Gastrocnemius medialis (tissue), 4 donors: Measurements from ENCODE around the gene MYRIP. TPM values are rescaled to one million over a fixed set of nuclear protein-coding genes. Genes with fewer than 3 reads are reported as not detected.

Source experiments
- ATAC-seq, 2 donors: fragments of 150-250 bp; one replicate each; pipeline ENCODE4 v1.9.1; 2016
- DNase-seq, 2 donors: peaks; one replicate each; pipeline ENCODE4 v3.0.0-alpha.2; 2019
- H3K27ac ChIP-seq, 4 donors: fragments of 200-600 bp; sonication (generic); 1 replicate in 1 of 4; 2 replicates in 3 of 4; pipeline ENCODE4 v1.5.1; 2016 to 2018; ENCODE audit warnings: mild to moderate bottlenecking in 2 of 4, moderate library complexity in 1 of 4
- H3K27me3 ChIP-seq, 3 donors: fragments of 200-600 bp; sonication (generic) in 2 of 3; 1 replicate in 1 of 3; 2 replicates in 2 of 3; pipeline versions ENCODE4 v1.5.1 to v1.6.0; 2016 to 2019; ENCODE audit warnings: mild to moderate bottlenecking in 1 of 3, moderate library complexity in 1 of 3
- H3K36me3 ChIP-seq, 2 donors: fragments of 200-600 bp; sonication (generic) in 1 of 2; one replicate each; pipeline ENCODE4 v1.5.1; 2017 to 2018
- H3K4me1 ChIP-seq, 2 donors: fragments of 200-600 bp; sonication (generic) in 1 of 2; one replicate each; pipeline ENCODE4 v1.5.1; 2016 to 2017; ENCODE audit warnings: mild to moderate bottlenecking in 2 of 2
- H3K4me3 ChIP-seq, 4 donors: fragments of 200-600 bp; sonication (generic) in 3 of 4; 1 replicate in 1 of 4; 2 replicates in 3 of 4; pipeline ENCODE4 v1.5.1; 2016 to 2019; ENCODE audit warnings: mild to moderate bottlenecking in 2 of 4
- H3K9me3 ChIP-seq, 3 donors: fragments of 200-600 bp; sonication (generic) in 2 of 3; 1 replicate in 1 of 3; 2 replicates in 2 of 3; pipeline ENCODE4 v1.5.1; 2016 to 2019
- CTCF ChIP-seq, 5 experiments: fragments of 450-650 bp in 3 of 5; fragments of 200-600 bp in 2 of 5; sonication (generic) in 2 of 5; IDR thresholded peaks in 4 of 5; conservative IDR thresholded peaks in 1 of 5; 1 replicate in 4 of 5; 2 replicates in 1 of 5; pipeline ENCODE4 v1.5.1; 2016 to 2019; ENCODE audit warnings: antibody characterized with exemption in 5 of 5, mild to moderate bottlenecking in 3 of 5, moderate library complexity in 3 of 5
- POLR2A ChIP-seq, 2 donors: fragments of 450-650 bp; IDR thresholded peaks; one replicate each; pipeline ENCODE4 v1.6.1; 2017; ENCODE audit warnings: antibody characterized with exemption in 2 of 2, mild to moderate bottlenecking in 2 of 2, moderate library complexity in 2 of 2
- in situ Hi-C, 4 donors: fragments of 200-750 bp; cut with MboI; loops; one replicate each; pipeline versions ENCODE4 v1.15.0 to v1.8.0; 2017; ENCODE audit warnings: low sequenced_read_pairs in 4 of 4
- intact Hi-C: fragments of 100-400 bp; cut with DNase I; formaldehyde crosslinking; loops from one replicate; pipeline ENCODE4 v1.15.1; 2023; ENCODE audit warnings: low total_unique reads
- total RNA-seq, 4 donors: library from RNA; depleted of rRNA; stranded (reverse); fragments of >200 nt; gene quantifications; one replicate each; pipeline versions ENCODE4 v1.1.0 to v1.2.3, GENCODE V29; 2016

MYRIP gene
- total RNA-seq, 4 donors from 2014 or later = 0.66 to 1.9 (median 1.5) TPM

GRCh38 chr3:40018369-40018768 is 209.0 kb downstream of the MYRIP start:
- H3K4me1 ChIP-seq = no peaks in the 10 kb centered on the region
- TF ChIP-seq POLR2A (IDR thresholded peaks at IDR 0.05) = no peak
- no peak for TF ChIP-seq CTCF (IDR thresholded peaks at IDR 0.05 in 4 of 5, conservative IDR thresholded peaks at IDR 0.05 in 1 of 5)
- no peak for DNase-seq
- no peak overlapping the region for H3K4me3 ChIP-seq
- no peak overlapping the region for H3K27ac ChIP-seq
- H3K36me3 ChIP-seq = no peaks in the 10 kb centered on the region
- ATAC-seq = no peak
- no peaks in the 10 kb centered on the region for H3K27me3 ChIP-seq
- H3K9me3 ChIP-seq = no peaks in the 10 kb centered on the region
- intact Hi-C loops = no loop called here
- in situ Hi-C loops = no loop called here

DNA sequence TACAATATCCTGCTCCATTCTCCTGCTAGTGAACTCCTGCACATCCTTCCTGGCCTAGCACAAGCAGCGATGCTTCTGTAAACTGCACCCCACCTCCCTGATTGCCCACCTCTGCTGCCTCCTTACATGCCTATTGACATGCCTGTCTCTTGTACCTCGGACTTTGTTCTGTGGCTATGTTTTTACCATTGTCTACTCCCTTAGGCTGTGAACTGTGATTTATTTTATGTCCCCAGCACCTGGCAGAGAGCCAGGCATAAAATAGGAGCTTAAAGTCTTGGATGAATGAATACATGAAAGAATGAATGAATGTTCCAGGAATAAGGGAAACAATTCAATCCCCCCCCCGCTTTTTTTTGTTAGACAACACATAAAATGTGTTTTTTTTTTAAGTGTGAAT is 210.0 kb downstream of the MYRIP start:
- H3K4me3 ChIP-seq = no peak overlapping the region
- in situ Hi-C loops = no loop called here
- DNase-seq = no peak
- H3K27ac ChIP-seq = no peak overlapping the region
- TF ChIP-seq CTCF (IDR thresholded peaks at IDR 0.05 in 4 of 5, conservative IDR thresholded peaks at IDR 0.05 in 1 of 5) (no peak), POLR2A (IDR thresholded peaks at IDR 0.05) (no peak)
- no peaks in the 10 kb centered on the region for H3K4me1 ChIP-seq
- no peaks in the 10 kb centered on the region for H3K9me3 ChIP-seq
- no peaks in the 10 kb centered on the region for H3K36me3 ChIP-seq
- intact Hi-C loops = no loop called here
- H3K27me3 ChIP-seq = no peaks in the 10 kb centered on the region
- ATAC-seq = no peak

- no peak for ATAC-seq
- intact Hi-C loops (no loop called here), in situ Hi-C loops (no loop called here)
- DNase-seq = no peak
- Histone ChIP-seq H3K4me1 (no peaks in the 10 kb centered on the region), H3K36me3 (no peaks in the 10 kb centered on the region), H3K27ac (no peak overlapping the region), H3K27me3 (no peaks in the 10 kb centered on the region), H3K4me3 (no peak overlapping the region), H3K9me3 (no peaks in the 10 kb centered on the region)
- TF ChIP-seq POLR2A (IDR thresholded peaks at IDR 0.05) = no peak
- no peak for TF ChIP-seq CTCF (IDR thresholded peaks at IDR 0.05 in 4 of 5, conservative IDR thresholded peaks at IDR 0.05 in 1 of 5)
These were observed 211.3 kb downstream of the MYRIP start for GRCh38 chr3:40020689-40021088.

GRCh38 chr3:40021338-40021737 is 211.9 kb downstream of the MYRIP start:
- intact Hi-C loops (no loop called here), in situ Hi-C loops (no loop called here)
- Histone ChIP-seq H3K4me1 (no peaks in the 10 kb centered on the region), H3K4me3 (no peak overlapping the region), H3K36me3 (no peaks in the 10 kb centered on the region), H3K27ac (no peak overlapping the region), H3K9me3 (no peaks in the 10 kb centered on the region), H3K27me3 (no peaks in the 10 kb centered on the region)
- TF ChIP-seq CTCF (IDR thresholded peaks at IDR 0.05 in 4 of 5, conservative IDR thresholded peaks at IDR 0.05 in 1 of 5) = no peak
- TF ChIP-seq POLR2A (IDR thresholded peaks at IDR 0.05) = no peak
- ATAC-seq (no peak), DNase-seq (no peak)

DNA sequence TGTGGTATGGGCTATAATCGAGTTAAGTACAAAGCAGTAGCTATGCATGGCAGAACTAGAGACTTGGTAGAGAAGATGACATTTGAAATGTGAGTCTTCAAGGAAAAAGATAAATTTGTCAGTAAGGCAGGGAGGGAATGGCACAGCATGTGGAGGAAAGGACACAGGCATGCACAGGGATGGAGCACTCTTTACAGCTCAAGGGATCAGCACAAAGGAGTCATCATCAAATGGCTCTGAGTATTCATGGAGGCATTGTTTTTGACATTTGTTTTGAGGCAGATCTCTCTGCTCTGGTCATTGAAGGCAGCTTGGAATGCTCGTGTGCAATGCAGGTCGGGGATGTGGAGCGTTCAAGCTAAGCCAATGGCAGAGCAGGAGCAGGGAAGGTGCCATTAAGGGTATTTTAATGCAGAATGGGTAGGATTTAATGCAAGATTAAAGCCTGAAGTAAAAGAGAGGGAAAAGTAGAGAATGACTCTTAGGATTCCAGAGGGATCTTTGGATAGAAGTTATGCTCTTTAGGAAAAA is 213.0 kb downstream of the MYRIP start:
- H3K4me3 ChIP-seq = no peak overlapping the region
- no peak overlapping the region for H3K27ac ChIP-seq
- TF ChIP-seq CTCF (IDR thresholded peaks at IDR 0.05 in 4 of 5, conservative IDR thresholded peaks at IDR 0.05 in 1 of 5) = no peak
- TF ChIP-seq POLR2A (IDR thresholded peaks at IDR 0.05) = no peak
- in situ Hi-C loops = no loop called here
- H3K4me1 ChIP-seq = no peaks in the 10 kb centered on the region
- H3K36me3 ChIP-seq = no peaks in the 10 kb centered on the region
- H3K9me3 ChIP-seq = no peaks in the 10 kb centered on the region
- H3K27me3 ChIP-seq = no peaks in the 10 kb centered on the region
- intact Hi-C loops = no loop called here
- ATAC-seq = no peak
- no peak for DNase-seq
